B cell (primary cell): ENCODE data around the gene GDF2. TPM values are rescaled to one million over a fixed set of nuclear protein-coding genes. Genes with fewer than 3 reads are reported as not detected.

ENCODE experiments used
- ATAC-seq: fragments of 200-7000 bp; cut with Tn5 transposase; one replicate; pipeline ENCODE4 v1.10.0; 2021; ENCODE audit warnings: low read depth, mild to moderate bottlenecking, moderate number of reproducible peaks, moderate library complexity
- CTCF ChIA-PET: fragments of 350-600 bp; sonication (Branson Sonifier 250); formaldehyde crosslinking; loops from one replicate; lab custom pipeline; 2021; ENCODE audit warnings: antibody characterized with exemption, inconsistent platforms; lab: Charles Lee
- POLR2A ChIA-PET: fragments of 350-600 bp; sonication (Branson Sonifier 250); formaldehyde crosslinking; loops from one replicate; lab custom pipeline; 2021; ENCODE audit warnings: antibody characterized with exemption; lab: Charles Lee
- DNase-seq: peaks from one replicate; pipeline ENCODE4 v3.0.0; 2013
- H2AFZ ChIP-seq: 2 replicates; pipeline ENCODE4 v1.6.1; 2012; ENCODE audit warnings: mild to moderate bottlenecking, low read depth, low read length; ENCODE audit not compliant: insufficient read depth, poor library complexity, severe bottlenecking
- H3K27ac ChIP-seq, 2 donors: 1 replicate in 1 of 2; 2 replicates in 1 of 2; pipeline ENCODE4 v1.5.1; 2012 to 2013; ENCODE audit warnings: low read length in 2 of 2, mild to moderate bottlenecking in 2 of 2, moderate library complexity in 1 of 2
- H3K27me3 ChIP-seq, 4 experiments: fragments of 200-600 bp in 1 of 4; sonication (generic) in 1 of 4; replicated peaks in 1 of 4; 1 replicate in 2 of 4; 2 replicates in 2 of 4; pipeline versions ENCODE4 v1.6.1 to v1.7.0; 2013 to 2016; ENCODE audit warnings: low read length in 3 of 4, mild to moderate bottlenecking in 2 of 4, mixed read lengths in 1 of 4, moderate library complexity in 1 of 4; ENCODE audit not compliant: insufficient read depth in 4 of 4, control insufficient read depth in 3 of 4; ENCODE audit errors: control extremely low read depth in 1 of 4
- H3K36me3 ChIP-seq, 2 experiments: replicated peaks in 1 of 2; 1 replicate in 1 of 2; 2 replicates in 1 of 2; pipeline versions ENCODE4 v1.6.1 to v1.7.1; 2013; ENCODE audit warnings: low read length in 1 of 2; ENCODE audit not compliant: insufficient read depth in 2 of 2, control insufficient read depth in 1 of 2; ENCODE audit errors: control extremely low read depth in 1 of 2, extremely low read depth in 1 of 2
- H3K4me1 ChIP-seq, 2 donors: fragments of 200-600 bp in 1 of 2; sonication (generic) in 1 of 2; 1 replicate in 1 of 2; 2 replicates in 1 of 2; pipeline versions ENCODE4 v1.5.1 to v1.6.1; 2013 to 2017; ENCODE audit warnings: low read length in 2 of 2; ENCODE audit not compliant: control insufficient read depth in 2 of 2, insufficient read depth in 2 of 2
- H3K4me2 ChIP-seq: replicated peaks from 2 replicates; pipeline ENCODE3; 2012; ENCODE audit warnings: mild to moderate bottlenecking, low read depth, low read length; ENCODE audit not compliant: poor library complexity, severe bottlenecking
- H3K4me3 ChIP-seq, 5 experiments: fragments of 200-600 bp in 1 of 5; sonication (generic) in 1 of 5; 1 replicate in 3 of 5; 2 replicates in 2 of 5; pipeline versions ENCODE4 v1.5.1 to v1.7.0; 2011 to 2016; ENCODE audit warnings: low read length in 4 of 5, mild to moderate bottlenecking in 4 of 5, low read depth in 2 of 5, control low read depth in 1 of 5, moderate library complexity in 1 of 5; ENCODE audit not compliant: insufficient read depth in 1 of 5; ENCODE audit errors: control extremely low read depth in 1 of 5, extremely low read depth in 1 of 5
- H3K79me2 ChIP-seq: fragments of 200-600 bp; sonication (generic); one replicate; pipeline ENCODE4 v1.6.0; 2016; ENCODE audit warnings: low read length; ENCODE audit not compliant: control insufficient read depth, insufficient read depth
- H3K9ac ChIP-seq: fragments of 200-600 bp; sonication (generic); 2 replicates; pipeline ENCODE4 v1.6.1; 2017; ENCODE audit warnings: mild to moderate bottlenecking, low read length, moderate library complexity
- H3K9me3 ChIP-seq, 3 donors: one replicate each; pipeline versions ENCODE4 v1.6.1 to v1.7.1; 2013; ENCODE audit warnings: low read length in 2 of 3; ENCODE audit not compliant: control insufficient read depth in 2 of 3, insufficient read depth in 1 of 3; ENCODE audit errors: control extremely low read depth in 1 of 3
- H4K20me1 ChIP-seq: 2 replicates; pipeline ENCODE4 v1.6.0; 2012; ENCODE audit warnings: mild to moderate bottlenecking, low read length; ENCODE audit not compliant: insufficient read depth, control insufficient read depth, poor library complexity, severe bottlenecking
- H3K27ac Mint-ChIP-seq: one replicate; pipeline ENCODE4 v1.8.0; 2021; ENCODE audit warnings: mixed read lengths
- H3K27me3 Mint-ChIP-seq: one replicate; pipeline ENCODE4 v1.8.0; 2021; ENCODE audit warnings: mixed read lengths
- H3K4me1 Mint-ChIP-seq: one replicate; pipeline ENCODE4 v1.8.0; 2021; ENCODE audit warnings: mixed read lengths
- H3K4me3 Mint-ChIP-seq: one replicate; pipeline ENCODE4 v1.8.0; 2021; ENCODE audit warnings: mixed read lengths
- H3K9me3 Mint-ChIP-seq: one replicate; pipeline ENCODE4 v1.8.0; 2022; ENCODE audit warnings: mixed read lengths; ENCODE audit not compliant: insufficient read depth
- EZH2 ChIP-seq: IDR thresholded peaks from 2 replicates; pipeline ENCODE4 v1.6.1; 2012; ENCODE audit warnings: borderline replicate concordance, low read depth, mild to moderate bottlenecking, moderate library complexity, low read length; ENCODE audit not compliant: insufficient read depth, poor library complexity, severe bottlenecking
- WGBS: methylation state at CpG from one replicate; pipeline ENCODE4 v1.1.5; 2013; ENCODE audit warnings: missing lambda C conversion rate; ENCODE audit not compliant: insufficient coverage; 5-methylcytosine and 5-hydroxymethylcytosine counted together
- intact Hi-C: fragments of 100-400 bp; cut with micrococcal nuclease; formaldehyde crosslinking; loops from one replicate; pipeline ENCODE4 v1.10.0; 2022
- polyA plus RNA-seq: library from polyadenylated mRNA; depleted of rRNA; stranded (reverse); fragments of >200 nt; gene quantifications from 2 replicates; pipeline ENCODE4 v1.2.3, GENCODE V29; 2012
- total RNA-seq, 2 donors: library from RNA; stranded (reverse); fragments of 120-200 nt in 1 of 2; gene quantifications; 1 replicate in 1 of 2; 2 replicates in 1 of 2; pipeline versions ENCODE4 v1.2.3 to v1.2.4, GENCODE V29; 2013 to 2022
- TF ChIP-seq, protein P1 (sequence below): fragments of 200-600 bp; IDR thresholded peaks from one replicate; pipeline ENCODE4 v1.8.0; 2022; ENCODE audit warnings: antibody characterized with exemption, mild to moderate bottlenecking

Gene GDF2
- total and polyA plus RNA-seq, 2 donors (not counting 1 experiment from before 2014, with no cell fraction given) = not detected

DNA sequence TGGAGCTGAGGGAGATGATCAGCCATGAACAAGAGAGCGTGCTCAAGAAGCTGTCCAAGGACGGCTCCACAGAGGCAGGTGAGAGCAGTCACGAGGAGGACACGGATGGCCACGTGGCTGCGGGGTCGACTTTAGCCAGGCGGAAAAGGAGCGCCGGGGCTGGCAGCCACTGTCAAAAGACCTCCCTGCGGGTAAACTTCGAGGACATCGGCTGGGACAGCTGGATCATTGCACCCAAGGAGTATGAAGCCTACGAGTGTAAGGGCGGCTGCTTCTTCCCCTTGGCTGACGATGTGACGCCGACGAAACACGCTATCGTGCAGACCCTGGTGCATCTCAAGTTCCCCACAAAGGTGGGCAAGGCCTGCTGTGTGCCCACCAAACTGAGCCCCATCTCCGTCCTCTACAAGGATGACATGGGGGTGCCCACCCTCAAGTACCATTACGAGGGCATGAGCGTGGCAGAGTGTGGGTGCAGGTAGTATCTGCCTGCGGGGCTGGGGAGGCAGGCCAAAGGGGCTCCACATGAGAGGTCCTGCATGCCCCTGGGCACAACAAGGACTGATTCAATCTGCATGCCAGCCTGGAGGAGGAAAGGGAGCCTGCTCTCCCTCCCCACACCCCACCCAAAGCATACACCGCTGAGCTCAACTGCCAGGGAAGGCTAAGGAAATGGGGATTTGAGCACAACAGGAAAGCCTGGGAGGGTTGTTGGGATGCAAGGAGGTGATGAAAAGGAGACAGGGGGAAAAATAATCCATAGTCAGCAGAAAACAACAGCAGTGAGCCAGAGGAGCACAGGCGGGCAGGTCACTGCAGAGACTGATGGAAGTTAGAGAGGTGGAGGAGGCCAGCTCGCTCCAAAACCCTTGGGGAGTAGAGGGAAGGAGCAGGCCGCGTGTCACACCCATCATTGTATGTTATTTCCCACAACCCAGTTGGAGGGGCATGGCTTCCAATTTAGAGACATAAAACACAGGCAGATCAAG lies 3.3 kb downstream of the GDF2 start:
- H3K9ac ChIP-seq = no peak overlapping the region
- intact Hi-C loops = no loop called here
- H3K4me1 ChIP-seq = no peaks in the 10 kb centered on the region
- no peak overlapping the region for H3K4me2 ChIP-seq
- no peak overlapping the region for H2AFZ ChIP-seq
- 97% methylated on average over 27 of the region's 30 CpGs for WGBS
- Mint-ChIP-seq H3K9me3 (no peaks in the 10 kb centered on the region), H3K27ac (no peak overlapping the region), H3K4me3 (no peak overlapping the region), H3K4me1 (no peaks in the 10 kb centered on the region), H3K27me3 (peaks cover 5% of the 10 kb centered on the region)
- POLR2A ChIA-PET = no interaction called here
- no peak overlapping the region for H3K27ac ChIP-seq
- CTCF ChIA-PET = interaction anchor here (1.7 kb wide), 1 partner anchor 13 kb away, joined by 4 read pairs; no protein-coding TSS in a partner anchor
- H3K36me3 ChIP-seq = no peaks in the 10 kb centered on the region
- no peak for TF ChIP-seq EZH2
- TF ChIP-seq, protein P1, sequence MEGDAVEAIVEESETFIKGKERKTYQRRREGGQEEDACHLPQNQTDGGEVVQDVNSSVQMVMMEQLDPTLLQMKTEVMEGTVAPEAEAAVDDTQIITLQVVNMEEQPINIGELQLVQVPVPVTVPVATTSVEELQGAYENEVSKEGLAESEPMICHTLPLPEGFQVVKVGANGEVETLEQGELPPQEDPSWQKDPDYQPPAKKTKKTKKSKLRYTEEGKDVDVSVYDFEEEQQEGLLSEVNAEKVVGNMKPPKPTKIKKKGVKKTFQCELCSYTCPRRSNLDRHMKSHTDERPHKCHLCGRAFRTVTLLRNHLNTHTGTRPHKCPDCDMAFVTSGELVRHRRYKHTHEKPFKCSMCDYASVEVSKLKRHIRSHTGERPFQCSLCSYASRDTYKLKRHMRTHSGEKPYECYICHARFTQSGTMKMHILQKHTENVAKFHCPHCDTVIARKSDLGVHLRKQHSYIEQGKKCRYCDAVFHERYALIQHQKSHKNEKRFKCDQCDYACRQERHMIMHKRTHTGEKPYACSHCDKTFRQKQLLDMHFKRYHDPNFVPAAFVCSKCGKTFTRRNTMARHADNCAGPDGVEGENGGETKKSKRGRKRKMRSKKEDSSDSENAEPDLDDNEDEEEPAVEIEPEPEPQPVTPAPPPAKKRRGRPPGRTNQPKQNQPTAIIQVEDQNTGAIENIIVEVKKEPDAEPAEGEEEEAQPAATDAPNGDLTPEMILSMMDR = no peak
- H3K79me2 ChIP-seq = no peaks in the 10 kb centered on the region
- no peak for ATAC-seq
- no peak overlapping the region for H3K4me3 ChIP-seq
- peaks cover 0 to 15% (median 0%) of the 10 kb centered on the region in 3 donors for H3K9me3 ChIP-seq
- H3K27me3 ChIP-seq = no peaks in the 10 kb centered on the region
- DNase-seq = no peak
- H4K20me1 ChIP-seq = no peaks in the 10 kb centered on the region
